H4 (cell line): ENCODE measurements around the gene CABP1. TPM values are rescaled to one million over a fixed set of nuclear protein-coding genes. Genes with fewer than 3 reads are reported as not detected.

Source experiments
- DNase-seq: peaks from one replicate; pipeline ENCODE4 v3.0.0-alpha.2; 2015; ENCODE audit warnings: low spot score
- total RNA-seq: library from RNA; depleted of rRNA; stranded (reverse); fragments of >200 nt; shearing (Covaris generic); gene quantifications from 2 replicates; pipeline ENCODE4 v1.2.3, GENCODE V29; 2014

Gene CABP1
- total RNA-seq, 1 experiment from 2014 or later, result not detected

DNA sequence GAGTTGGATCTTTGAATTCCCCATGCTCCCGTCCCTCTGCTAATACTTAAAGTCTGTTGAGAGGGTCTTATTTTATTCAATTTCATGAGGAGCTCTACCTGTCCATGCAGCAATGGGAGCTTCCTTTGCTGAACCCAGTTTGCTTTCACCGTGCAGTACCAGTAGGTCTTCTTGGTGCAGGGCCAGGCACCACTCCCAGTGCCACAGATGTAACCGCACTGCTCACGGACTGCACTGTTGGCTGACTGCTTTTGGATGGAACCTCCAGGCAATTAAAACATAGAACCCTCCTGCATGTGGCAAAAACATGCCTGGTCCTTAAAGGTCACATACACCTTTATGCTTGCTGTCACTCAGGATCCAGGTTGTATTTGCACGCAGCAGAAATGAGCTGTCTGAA, 9.3 kb upstream of the CABP1 start:
- DNase-seq, result no peak

DNA sequence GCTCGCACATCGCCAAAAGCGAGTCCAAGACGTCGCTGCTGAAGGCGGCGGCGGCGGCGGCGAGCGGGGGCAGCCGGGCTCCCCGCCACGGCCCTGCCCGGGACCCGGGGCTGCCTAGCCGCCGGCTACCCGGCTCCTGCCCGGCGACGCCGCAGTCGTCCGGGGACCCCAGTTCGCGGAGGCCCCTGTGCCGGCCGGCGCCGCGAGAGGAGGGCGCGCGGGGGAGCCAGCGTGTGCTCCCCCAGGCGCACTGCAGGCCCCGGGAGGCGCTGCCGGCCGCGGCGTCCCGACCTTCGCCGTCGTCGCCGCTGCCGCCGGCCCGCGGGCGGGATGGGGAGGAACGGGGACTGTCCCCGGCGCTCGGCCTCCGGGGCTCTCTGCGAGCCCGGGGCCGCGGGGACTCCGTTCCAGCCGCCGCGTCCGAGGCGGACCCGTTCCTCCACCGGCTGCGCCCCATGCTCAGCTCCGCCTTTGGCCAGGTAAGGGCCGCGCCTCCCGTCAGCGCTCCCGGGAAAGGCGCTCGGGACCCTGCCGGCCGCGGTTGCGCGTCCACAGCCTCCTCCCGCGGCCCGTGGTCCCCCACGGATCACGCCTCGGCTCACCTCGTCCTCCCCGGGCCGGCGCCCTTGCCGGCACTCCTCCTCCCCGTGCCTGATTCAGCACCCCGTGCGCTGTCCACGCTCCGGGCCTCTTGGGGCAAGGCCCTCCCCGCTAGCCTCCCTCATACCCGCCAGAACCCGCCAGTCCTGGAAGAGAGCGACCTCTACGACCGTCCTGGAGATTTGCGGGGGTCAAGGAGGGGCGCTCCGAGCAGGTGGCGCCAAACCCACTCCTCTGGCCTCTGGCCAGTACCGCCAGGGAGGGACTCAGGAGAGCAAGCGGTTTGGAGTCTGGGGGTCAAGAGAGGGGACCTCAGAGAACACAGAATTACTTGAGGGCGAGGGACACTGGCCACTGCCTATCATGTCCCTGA, 721 bp downstream of the CABP1 start:
- DNase-seq, result no peak

DNA sequence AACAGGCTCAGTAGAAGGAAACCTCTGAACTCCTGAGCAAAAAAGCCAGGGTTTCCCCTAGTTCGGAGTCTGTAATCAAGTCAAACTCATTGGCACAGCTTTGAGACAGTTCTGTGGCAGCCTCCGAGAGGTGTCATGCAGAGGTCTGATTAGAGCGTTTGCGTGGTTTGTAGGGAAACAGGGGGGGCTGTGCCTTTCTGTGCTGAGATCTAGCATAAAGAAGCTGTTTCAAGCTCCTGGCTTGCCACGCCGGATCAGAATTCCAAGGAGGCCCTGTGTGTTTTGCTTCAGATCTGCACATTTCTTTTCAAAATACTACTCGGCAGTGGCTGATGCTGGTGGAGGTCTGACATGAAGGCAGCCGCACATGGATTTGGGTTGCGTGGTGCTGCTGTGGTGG, 1.7 kb downstream of the CABP1 start:
- no peak for DNase-seq

DNA sequence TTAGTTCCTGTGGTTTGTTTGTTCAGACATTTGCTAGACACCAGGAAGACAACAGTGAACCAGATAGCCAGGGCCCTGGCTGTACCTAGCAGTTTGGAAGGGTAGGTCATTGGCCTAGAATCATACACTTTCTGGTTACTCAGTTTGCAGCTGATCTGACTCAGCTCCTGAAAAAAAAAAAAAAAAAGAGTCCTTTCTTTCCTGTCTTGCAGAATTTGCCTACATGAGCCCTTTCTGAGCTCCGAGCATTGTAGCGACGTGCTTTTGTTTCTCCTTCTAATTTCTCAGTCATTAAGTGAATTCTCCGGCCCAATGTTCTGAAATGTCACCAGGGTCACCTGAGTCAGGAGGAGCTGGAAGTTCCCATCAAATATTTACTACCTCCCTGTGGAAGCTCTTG, 2.4 kb downstream of the CABP1 start:
- no peak for DNase-seq

DNA sequence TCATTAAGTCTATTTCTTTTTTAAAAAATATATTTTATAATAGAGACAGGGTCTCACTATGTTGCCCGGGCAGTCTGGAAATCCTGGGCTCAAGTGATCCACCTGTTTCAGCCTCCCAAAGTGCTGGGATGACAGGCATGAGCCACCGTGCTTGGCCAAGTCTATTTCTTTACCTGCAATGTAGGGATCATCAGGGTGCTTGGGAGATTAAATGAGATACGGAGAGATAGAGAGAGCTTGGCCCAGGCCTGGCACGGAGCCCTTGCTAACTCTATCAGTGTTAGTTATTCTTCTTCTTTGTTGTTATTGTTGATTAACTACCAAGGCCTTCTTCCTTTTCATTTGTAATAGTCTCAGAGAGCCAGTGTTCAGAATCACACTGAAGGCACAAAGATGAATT, 3.1 kb downstream of the CABP1 start:
- no peak for DNase-seq

DNA sequence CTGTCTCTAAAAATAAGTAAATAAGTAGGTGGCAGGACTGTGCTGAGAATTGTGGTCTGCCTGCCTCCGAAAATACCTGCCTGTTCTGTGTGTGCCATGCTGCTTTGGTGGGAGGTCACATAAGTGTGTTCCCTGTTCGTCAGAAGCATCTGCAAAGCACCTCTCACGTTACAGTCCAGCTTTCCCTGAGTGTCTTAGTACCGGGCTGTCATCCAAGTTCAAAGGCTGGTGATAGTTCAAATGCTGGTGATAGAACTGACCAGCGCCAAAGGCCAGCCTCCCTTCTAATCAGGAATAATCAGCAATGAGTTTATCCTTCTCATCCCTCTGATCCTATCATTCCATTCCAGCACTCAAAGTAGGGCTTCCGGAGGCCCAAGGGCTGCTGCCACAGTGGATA, 5.6 kb downstream of the CABP1 start:
- no peak for DNase-seq

DNA sequence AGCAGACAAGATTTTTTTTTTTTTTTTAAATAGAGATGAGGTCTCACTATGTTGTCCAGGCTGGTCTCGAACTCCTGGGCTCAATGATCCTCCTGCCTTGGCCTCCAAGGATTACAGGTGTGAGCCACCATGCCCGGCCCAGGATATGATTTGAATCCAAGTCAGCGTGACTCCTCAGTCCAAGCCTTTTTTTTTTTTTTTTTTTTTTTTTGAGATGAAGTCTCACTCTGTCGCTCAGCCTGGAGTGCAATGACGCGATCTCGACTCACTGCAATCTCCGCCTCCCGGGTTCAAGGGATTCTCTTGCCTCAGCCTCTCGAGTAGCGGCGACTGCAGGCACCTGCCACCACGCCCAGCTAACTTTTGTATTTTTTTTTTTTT, 6.9 kb downstream of the CABP1 start:
- DNase-seq, result no peak

DNA sequence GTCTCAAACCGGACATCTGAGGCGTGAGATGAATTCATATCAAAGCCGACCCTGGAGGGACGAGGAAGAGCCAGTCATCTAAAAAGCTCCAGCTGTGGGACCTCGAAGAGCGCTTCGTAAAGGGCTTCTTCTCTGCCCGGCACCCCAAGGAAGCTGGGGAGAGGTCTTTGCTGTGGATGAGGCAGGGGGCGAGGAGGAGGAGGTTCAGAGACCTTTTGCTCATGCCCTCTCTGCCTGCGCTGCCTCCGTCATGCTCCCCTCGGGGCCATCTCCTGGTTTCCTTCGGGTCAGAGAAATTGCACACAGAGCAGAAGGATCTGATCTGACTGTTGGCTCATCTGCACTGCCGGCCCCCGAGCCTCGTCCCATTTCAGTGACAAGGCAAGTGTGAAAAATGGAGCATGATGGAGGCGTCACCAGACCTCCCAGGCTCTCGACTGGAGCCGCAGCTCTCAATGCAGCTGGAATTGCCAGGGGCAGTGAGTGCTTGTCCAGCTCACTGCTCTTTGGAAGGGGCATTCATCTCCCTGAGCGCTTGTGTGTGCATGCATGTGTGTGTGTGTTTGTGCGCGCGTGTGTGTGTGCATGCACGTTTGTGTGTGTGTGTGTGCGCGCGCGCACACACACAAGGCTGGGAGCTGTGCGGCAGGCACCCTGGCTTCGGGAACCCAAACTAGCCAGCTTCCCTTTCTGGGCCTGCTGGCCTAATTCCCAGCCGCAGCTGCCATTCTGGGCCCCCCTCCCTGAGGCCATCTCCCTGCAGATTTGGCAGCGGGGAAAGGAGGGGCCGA, 9.2 kb downstream of the CABP1 start:
- no peak for DNase-seq

DNA sequence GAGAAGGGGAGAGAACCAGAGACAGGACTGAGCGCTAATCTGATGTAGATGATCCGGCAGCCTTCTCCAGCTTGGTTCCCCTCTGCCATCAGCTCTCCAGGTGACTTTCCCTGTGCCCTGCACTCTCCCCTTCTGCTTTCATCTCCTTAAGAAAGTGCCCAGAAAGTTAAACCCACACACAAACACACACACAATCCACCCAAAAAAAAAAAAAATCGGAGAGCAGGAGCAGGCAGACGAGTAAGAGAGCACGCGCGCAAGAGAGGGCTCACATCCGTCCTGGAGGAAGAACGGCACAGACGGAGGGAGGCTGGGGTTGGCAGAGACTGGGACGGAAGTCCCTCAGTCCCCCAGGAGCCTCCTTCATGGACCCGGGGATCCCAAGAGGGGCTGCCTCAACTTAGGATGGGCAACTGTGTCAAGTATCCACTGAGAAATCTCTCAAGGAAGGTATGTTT, 9.8 kb downstream of the CABP1 start:
- no peak for DNase-seq

DNA sequence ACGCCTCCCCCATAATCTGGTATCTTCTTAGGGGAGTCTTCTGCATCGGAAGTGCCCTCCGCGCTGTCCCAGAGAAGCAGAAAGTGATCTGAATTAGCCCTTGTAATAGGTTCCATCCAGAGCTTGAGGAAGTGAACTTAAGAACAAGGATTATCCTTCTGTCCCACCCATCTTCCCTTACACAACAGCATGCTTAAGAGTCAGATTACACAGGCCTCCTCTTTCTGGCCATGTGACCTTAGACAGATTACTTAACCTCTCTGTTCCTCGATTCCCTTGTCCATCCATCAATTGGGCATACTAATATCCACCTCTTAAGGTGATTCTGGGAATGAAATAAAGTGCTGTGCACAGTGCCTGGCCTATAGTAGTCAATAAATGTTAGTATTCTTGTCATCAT, 11.4 kb downstream of the CABP1 start:
- DNase-seq, result no peak

DNA sequence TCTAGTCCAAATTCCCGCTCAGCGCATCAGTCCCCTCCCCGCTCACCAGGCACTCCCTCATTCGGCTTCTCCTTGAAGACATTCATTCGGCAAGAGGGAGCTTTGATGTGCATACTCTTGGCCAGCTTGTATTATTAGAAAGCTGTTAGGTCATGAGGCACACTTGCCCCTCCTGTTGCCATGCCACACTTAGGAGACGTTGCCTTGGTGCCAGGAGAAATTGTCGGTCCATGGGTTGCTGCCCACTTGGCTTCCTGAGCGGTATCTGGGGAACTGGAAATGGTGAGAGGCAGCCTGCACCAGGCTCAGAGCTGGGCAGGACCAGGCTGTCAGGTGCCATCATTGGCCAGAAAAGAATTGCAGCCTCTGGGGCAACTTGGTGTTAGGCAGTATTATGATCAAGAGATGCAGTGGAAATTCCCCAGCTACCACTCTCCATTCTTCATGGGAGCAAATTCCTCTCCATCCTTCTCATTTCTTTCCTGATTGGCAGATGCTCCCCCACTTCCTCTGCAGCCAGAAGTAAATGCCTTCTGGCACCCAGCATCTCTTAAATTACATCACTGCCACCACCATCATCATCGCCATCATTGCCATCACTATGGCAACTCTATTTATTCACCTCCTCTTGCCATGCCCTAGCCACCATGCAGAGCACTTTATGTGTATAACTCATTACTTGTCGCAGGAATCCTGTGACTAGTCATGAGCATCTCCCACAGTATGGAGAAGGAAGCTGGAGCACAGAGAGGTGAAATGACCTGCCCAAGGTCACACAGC, 12.4 kb downstream of the CABP1 start:
- DNase-seq, result no peak

DNA sequence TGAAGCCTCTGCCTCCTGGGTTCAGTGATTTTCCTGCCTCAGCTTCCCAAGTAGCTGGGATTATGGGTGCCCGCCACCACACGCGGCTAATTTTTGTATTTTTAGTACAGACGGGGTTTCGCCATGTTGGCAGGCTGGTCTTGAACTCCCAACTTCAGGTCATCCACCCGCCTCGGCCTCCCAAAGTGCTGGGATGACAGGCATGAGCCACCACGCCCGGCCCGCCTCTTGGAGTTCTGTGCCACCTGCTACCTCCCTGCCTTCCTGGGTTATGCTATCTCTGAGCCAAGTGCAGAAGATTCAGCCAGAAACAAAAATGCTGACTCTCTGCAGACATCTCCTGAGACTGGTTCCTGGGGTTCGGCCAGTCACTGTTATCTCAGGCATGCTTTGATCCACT, 13.2 kb downstream of the CABP1 start:
- DNase-seq, result no peak

DNA sequence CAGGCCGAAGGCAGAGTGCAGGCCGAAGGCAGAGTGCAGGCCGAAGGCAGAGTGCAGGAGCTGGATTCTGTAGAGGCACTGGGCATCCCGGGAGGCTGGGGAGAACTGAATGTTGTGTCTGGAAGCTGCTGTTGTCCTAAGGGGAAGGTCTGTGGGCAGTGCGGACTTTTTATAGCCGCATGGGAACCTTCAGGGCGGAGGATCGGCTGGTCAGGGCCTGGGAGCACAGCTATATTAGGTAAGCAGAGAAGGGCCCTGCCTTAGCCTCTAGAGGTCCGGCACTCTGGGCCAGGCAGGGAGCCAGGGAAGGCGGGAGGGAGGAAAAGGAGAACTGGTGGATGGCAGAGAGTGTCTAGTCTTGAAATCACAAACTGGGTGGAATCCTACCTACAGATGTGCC, 14.2 kb downstream of the CABP1 start:
- no peak for DNase-seq

DNA sequence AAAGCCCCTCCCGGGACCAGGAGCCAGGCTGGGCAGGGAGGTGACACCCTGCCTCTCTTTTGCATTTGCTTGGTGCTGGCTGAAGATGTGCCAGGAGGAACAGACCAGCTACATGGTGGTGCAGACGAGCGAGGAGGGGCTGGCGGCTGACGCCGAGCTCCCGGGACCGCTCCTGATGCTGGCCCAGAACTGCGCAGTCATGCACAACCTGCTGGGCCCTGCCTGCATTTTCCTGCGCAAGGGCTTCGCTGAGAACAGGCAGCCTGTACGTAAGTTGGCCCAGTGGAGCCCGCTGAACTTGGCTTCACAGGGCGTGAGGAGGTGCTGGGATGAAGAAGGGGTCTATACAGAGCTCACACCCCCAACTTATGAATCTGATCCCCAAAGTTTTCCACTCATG, 15.6 kb downstream of the CABP1 start:
- no peak for DNase-seq

DNA sequence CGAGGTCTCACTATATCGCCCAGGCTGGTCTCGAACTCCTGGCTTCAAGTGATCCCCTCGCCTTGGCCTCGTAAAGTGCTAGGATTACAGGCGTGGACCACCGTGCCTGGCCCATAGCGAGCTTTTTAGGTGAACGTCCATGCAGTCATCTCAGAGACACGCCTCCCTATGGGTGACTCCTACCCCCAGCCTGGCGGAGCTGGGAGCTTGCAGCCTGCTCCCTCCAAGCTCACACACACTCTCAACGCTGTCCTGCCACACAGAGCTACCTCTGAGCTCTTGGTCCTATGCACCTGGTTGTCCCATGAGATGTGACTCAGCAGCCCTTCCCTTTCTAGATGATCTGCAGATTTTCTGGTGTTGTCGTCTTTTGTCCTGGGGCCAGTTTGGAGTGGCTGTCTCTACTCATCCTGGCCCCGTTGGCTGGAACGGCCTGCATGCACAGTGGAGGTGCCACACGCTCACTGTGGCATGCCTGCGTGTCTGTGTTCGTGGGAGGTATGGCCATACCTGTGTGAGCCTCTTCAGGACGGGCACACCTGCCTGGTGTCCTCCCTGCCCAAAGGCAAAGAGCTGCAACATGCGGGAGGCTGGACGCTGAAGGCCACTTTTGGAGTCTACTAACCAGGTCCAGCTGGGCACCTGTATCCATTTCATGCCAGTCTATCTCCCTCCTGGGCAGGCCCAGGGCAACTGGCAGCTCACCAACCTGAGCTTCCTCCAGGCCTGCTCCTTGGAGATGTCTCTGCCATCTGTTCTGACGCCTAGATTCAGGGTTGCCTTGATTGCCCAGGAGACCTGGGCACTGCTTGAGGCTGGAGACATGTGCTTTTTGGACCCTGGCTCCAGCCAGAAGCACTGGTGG, 18.1 kb downstream of the CABP1 start:
- DNase-seq, result no peak

DNA sequence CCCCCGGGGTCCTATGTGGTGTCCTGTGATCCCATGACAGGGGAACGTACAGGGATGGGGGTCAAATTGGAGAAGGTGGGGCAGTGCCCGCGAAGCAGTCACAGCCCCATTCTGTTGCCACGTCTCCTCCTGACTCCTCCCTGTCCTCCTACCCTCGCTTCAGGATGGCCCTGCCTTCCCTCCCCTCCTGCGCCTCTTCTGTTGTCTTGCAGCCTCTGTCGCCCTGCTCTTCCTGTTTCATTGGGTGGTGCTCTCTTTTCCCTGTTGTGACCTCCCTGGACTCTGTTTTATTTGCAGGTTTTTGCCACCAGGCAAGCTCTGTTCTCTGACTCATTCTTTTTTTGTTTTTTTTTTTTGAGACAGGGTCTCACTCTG, 18.7 kb downstream of the CABP1 start:
- no peak for DNase-seq

DNA sequence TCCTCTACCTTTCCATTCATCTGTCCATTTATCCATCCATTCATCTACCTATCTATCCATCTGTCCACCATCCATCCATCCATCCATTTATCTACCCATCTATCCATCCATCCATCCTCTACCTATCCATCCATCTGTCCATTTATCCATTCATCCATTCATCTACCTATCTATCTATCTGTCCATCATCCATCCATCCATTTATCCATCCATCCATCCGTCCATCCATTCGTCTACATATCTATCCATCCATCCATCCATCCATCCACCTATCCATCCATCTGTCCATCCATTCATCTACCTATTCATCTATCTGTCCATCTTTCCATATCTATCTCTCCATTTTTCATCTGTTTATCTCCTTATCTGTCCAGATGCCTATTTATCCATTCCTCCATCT, 21.0 kb downstream of the CABP1 start:
- DNase-seq, result no peak

DNA sequence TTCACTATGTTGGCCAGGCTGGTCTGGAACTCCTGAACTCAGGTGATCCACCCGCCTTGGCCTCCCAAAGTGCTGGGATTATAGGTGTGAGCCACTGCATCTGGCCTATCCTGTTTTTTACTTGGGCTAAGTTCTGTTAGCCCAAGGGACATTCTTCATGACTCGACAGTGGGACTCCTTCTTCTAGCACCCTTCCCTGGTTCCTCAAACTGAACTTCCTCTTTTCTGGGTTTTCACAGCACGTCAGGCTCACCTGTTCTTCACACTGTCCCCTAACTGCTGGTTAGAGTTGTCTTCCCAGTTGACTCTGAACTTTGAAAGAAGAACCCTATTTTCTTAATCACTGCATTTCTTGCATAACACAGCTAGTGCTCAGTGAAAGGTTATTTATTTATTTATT, 22.5 kb downstream of the CABP1 start:
- no peak for DNase-seq

DNA sequence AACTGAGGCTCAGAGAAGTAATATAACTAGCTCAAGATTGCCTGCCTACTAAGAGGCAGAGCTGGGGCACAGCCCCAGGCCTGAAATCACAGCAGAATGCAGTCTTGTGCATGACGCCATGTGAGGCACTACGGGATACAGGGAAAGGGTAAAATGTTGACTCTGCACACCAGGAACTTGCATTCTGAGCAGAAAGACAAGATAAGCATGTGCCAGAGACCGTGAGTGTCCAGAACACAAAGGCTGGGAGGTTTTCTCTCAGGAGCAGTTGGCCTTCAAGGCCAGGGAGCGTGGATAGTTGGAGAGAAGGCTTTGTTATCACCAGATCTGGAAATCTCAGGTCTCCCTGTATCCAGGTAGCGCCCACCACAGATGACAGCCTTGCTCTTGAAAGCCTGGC, 23.3 kb downstream of the CABP1 start:
- DNase-seq, result no peak

DNA sequence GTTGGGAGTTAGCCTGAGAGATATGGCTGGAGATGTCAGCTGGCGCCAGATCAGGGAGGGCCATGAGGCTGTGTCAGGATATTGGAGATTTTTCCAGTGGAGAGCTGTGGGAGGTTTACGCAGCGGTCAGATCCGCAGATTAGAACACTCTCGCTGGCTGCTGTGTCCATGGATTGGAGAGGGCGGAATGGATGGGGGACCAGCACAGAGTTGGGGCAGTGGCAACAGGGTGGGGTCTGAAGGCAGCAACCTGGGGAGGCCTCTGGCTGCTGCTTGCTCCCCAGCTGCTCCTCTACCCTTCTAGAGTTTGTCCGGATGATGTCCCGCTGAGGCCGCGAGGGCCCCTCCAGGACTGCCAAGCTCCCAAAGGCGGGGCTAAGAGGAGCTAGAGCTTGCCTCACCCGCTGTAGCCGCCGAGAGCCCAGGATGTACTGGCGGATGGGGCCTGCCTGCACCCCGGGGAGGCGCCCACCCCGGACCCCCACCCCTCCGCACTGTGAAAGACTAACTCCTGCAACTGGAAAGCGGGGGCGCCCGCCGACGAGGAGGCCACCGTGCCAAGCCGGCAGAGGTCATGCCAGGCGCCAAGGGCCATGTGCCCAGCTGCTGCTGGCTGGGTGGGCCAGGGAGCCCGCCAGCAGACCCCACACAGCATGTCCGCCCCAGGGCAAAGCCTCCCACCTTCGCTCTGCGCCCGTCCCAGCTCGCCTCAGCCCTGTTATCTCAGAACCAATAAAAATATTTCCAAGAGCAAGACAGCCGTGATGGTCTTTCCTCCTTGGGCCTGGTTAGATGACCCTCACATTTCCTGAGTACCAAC, 26.4 kb downstream of the CABP1 start:
- no peak for DNase-seq
